Lung (tissue), 12 donors: Measurements from ENCODE around the gene ART4. TPM values are rescaled to one million over a fixed set of nuclear protein-coding genes. Genes with fewer than 3 reads are reported as not detected.

Source experiments
- ATAC-seq: fragments of 200-7000 bp; cut with Tn5 transposase; one replicate; pipeline ENCODE4 v1.9.1; 2020; ENCODE audit warnings: moderate number of reproducible peaks; ENCODE audit not compliant: insufficient read depth, low FRiP score
- DNase-seq, 3 donors: peaks; one replicate each; pipeline ENCODE4 v3.0.0-alpha.2; 2013 to 2017
- H3K27ac ChIP-seq, 2 donors: one replicate each; pipeline ENCODE4 v1.5.1; 2013; ENCODE audit warnings: mild to moderate bottlenecking in 2 of 2, moderate library complexity in 2 of 2, control low read depth in 1 of 2, inconsistent platforms in 1 of 2, low read depth in 1 of 2, low read length in 1 of 2
- H3K27me3 ChIP-seq, 3 donors: one replicate each; pipeline ENCODE4 v1.5.1; 2013; ENCODE audit warnings: low read length in 2 of 3; ENCODE audit not compliant: control insufficient read depth in 3 of 3, insufficient read depth in 3 of 3
- H3K36me3 ChIP-seq, 4 donors: one replicate each; pipeline ENCODE4 v1.5.1; 2013; ENCODE audit warnings: low read length in 4 of 4, mild to moderate bottlenecking in 1 of 4, moderate library complexity in 1 of 4; ENCODE audit not compliant: control insufficient read depth in 4 of 4, insufficient read depth in 4 of 4
- H3K4me1 ChIP-seq, 5 donors: one replicate each; pipeline ENCODE4 v1.5.1; 2013; ENCODE audit warnings: low read length in 5 of 5, mild to moderate bottlenecking in 2 of 5, moderate library complexity in 1 of 5; ENCODE audit not compliant: control insufficient read depth in 5 of 5, insufficient read depth in 5 of 5
- H3K4me3 ChIP-seq: one replicate; pipeline ENCODE4 v1.5.1; 2013; ENCODE audit warnings: mild to moderate bottlenecking, control low read depth, moderate library complexity
- H3K9ac ChIP-seq, 2 donors: one replicate each; pipeline ENCODE4 v1.5.1; 2013; ENCODE audit warnings: low read length in 2 of 2, control low read depth in 1 of 2; ENCODE audit not compliant: insufficient read depth in 1 of 2
- H3K9me3 ChIP-seq, 4 donors: one replicate each; pipeline ENCODE4 v1.5.1; 2013; ENCODE audit warnings: low read length in 3 of 4, mild to moderate bottlenecking in 1 of 4, moderate library complexity in 1 of 4; ENCODE audit not compliant: control insufficient read depth in 4 of 4, insufficient read depth in 3 of 4
- CTCF ChIP-seq: IDR thresholded peaks from 2 replicates; pipeline ENCODE4 v1.5.1; 2012; ENCODE audit warnings: mild to moderate bottlenecking; ENCODE audit errors: control extremely low read depth, extremely low read depth
- WGBS, 2 donors: extraction: QIAGEN DNeasy Blood & Tissue Kit; methylation state at CpG; one replicate each; pipeline ENCODE4 v1.1.7; 2013; 5-methylcytosine and 5-hydroxymethylcytosine counted together
- polyA plus RNA-seq, 2 donors: library from polyadenylated mRNA; stranded (reverse); fragments of 200-250 nt; gene quantifications; one replicate each; pipeline ENCODE4 v1.2.1, GENCODE V29; 2013
- total RNA-seq, 2 donors: library from RNA; depleted of rRNA in 1 of 2; stranded (reverse); fragments of >200 nt in 1 of 2; gene quantifications; one replicate each; pipeline ENCODE4 v1.2.1, GENCODE V29; 2014 to 2021
- donor health status: control.
- donor health status: control.
- donor health status: Bipolar disorder and iron deficiency.
- donor health status: healthy.
- donor health status: DM: yes; HTN: yes; CAD: no.

The ART4 gene
- total and polyA plus RNA-seq, 4 donors: 0.76 to 3.1 (median 0.92) TPM

GRCh38 chr12:14811486-14811885 lies 31.8 kb downstream of the ART4 start:
- Histone ChIP-seq H3K9me3 (no peaks in the 10 kb centered on the region), H3K9ac (no peak overlapping the region), H3K4me3 (no peak overlapping the region), H3K36me3 (no peaks in the 10 kb centered on the region), H3K27ac (no peak overlapping the region), H3K4me1 (no peaks in the 10 kb centered on the region), H3K27me3 (peaks cover 0 to 5% (median 0%) of the 10 kb centered on the region in 3 donors)
- ATAC-seq (no peak), DNase-seq (no peak)
- 84 to 96% methylated on average over 2 of the region's 2 CpGs for WGBS, 2 donors
- no peak for TF ChIP-seq CTCF

- peaks cover 0 to 5% (median 0%) of the 10 kb centered on the region in 3 donors for H3K27me3 ChIP-seq
- no peaks in the 10 kb centered on the region for H3K4me1 ChIP-seq
- 70 to 77% methylated on average over 1 of the region's 1 CpG for WGBS, 2 donors
- ATAC-seq (no peak), DNase-seq (no peak)
- H3K4me3 ChIP-seq: no peak overlapping the region
- H3K9me3 ChIP-seq: no peaks in the 10 kb centered on the region
- no peak overlapping the region for H3K9ac ChIP-seq
- TF ChIP-seq CTCF: no peak
- H3K36me3 ChIP-seq: peaks cover 0 to under 1% (median 0%) of the 10 kb centered on the region in 4 donors
- H3K27ac ChIP-seq: no peak overlapping the region
Measured at GRCh38 chr12:14810953-14811483, 32.3 kb downstream of the ART4 start.

- 69 to 85% methylated on average over 5 of the region's 5 CpGs for WGBS, 2 donors
- ATAC-seq: peak; percentile 73
- TF ChIP-seq CTCF: no peak
Measured at GRCh38 chr12:14810167-14810952, 33.0 kb downstream of the ART4 start.

More at GRCh38 chr12:14810167-14810952, 33.0 kb downstream of the ART4 start:
- Histone ChIP-seq H3K4me1 (no peaks in the 10 kb centered on the region), H3K36me3 (peaks cover 0 to 2% (median 0%) of the 10 kb centered on the region in 4 donors), H3K9ac (no peak overlapping the region), H3K27me3 (peaks cover 0 to 5% (median 0%) of the 10 kb centered on the region in 3 donors), H3K4me3 (no peak overlapping the region), H3K9me3 (no peaks in the 10 kb centered on the region), H3K27ac (no peak overlapping the region)
- DNase-seq: no peak
